ENCODE data around the gene ZNF436.
"Not testable (repeated sequence)": the region's sequence is repeated elsewhere in the genome, so short reads cannot be mapped to it uniquely, and the experiment has no call there.

The ZNF436 gene

GRCh38 chr1:23381233-23381885 is 11.7 kb upstream of the ZNF436 start:
- no peak overlapping the region for H2AK5ac ChIP-seq (ENCODE audit: low read length, severe bottlenecking)
- H2AFZ ChIP-seq (ENCODE audit: low read depth, low read length): no peak overlapping the region
- H3K9me3 ChIP-seq (ENCODE audit: control insufficient read depth, low read length): peaks cover 4% of the 10 kb centered on the region
- H2BK120ac ChIP-seq (ENCODE audit: low read depth, low read length): no peak overlapping the region
- no peak overlapping the region for H2BK15ac ChIP-seq (ENCODE audit: low read depth, poor library complexity, severe bottlenecking)
- no peak overlapping the region for H2BK5ac ChIP-seq (ENCODE audit: low read depth, low read length, poor library complexity, severe bottlenecking)
- H4K8ac ChIP-seq (ENCODE audit: low read length): no peak overlapping the region
- peaks cover 1% of the 10 kb centered on the region for H3K79me1 ChIP-seq (replicated peaks; ENCODE audit: low read length, poor library complexity, severe bottlenecking)
- 95% methylated on average over 5 of the region's 5 CpGs for WGBS
- no peak overlapping the region for H3K4ac ChIP-seq (ENCODE audit: low read depth in 1 of 2, low read length in 2 of 2)
- H3K18ac ChIP-seq (ENCODE audit: low read depth in 1 of 2, low read length in 2 of 2): no peak overlapping the region
- no peaks in the 10 kb centered on the region for H3K27me3 ChIP-seq (ENCODE audit: control insufficient read depth in 1 of 2, insufficient read depth in 1 of 2, low read length in 2 of 2)
- H3K4me3 ChIP-seq (ENCODE audit: insufficient read depth in 1 of 2, low read depth in 1 of 2, low read length in 2 of 2): no peak overlapping the region
- no peak overlapping the region for H3K9ac ChIP-seq (ENCODE audit: low read length)
- H3K36me3 ChIP-seq (ENCODE audit: control insufficient read depth in 1 of 2, insufficient read depth in 2 of 2, low read depth in 1 of 2, low read length in 2 of 2): peaks cover 6 to 36% of the 10 kb centered on the region in 2 experiments
- H3K23ac ChIP-seq (ENCODE audit: low read length in 2 of 2): no peak overlapping the region
- H4K91ac ChIP-seq (ENCODE audit: low read length): no peak overlapping the region
- H2BK12ac ChIP-seq (ENCODE audit: low read length in 2 of 2): no peak overlapping the region
- H3K4me1 ChIP-seq (ENCODE audit: control insufficient read depth, insufficient read depth, low read depth, low read length): peaks cover 18% of the 10 kb centered on the region
- no peak overlapping the region for H3K14ac ChIP-seq (ENCODE audit: low read length in 2 of 2)
- no peak for DNase-seq
- no peak overlapping the region for H3K4me2 ChIP-seq (ENCODE audit: low read length, poor library complexity, severe bottlenecking)
- no peak overlapping the region for H3K27ac ChIP-seq (ENCODE audit: low read length, poor library complexity, severe bottlenecking)

GRCh38 chr1:23380719-23381118 is 11.1 kb upstream of the ZNF436 start:
- Histone ChIP-seq H2AK5ac (ENCODE audit: low read length, severe bottlenecking) (no peak overlapping the region), H3K79me1 (replicated peaks; ENCODE audit: low read length, poor library complexity, severe bottlenecking) (peaks cover 1% of the 10 kb centered on the region)
- WGBS: 58% methylated on average over 4 of the region's 5 CpGs

GRCh38 chr1:23380236-23380635 is 10.6 kb upstream of the ZNF436 start:
- H2BK12ac ChIP-seq (ENCODE audit: low read length in 2 of 2); H3K14ac ChIP-seq (ENCODE audit: low read length in 2 of 2); H4K91ac ChIP-seq (ENCODE audit: low read length); H2BK120ac ChIP-seq (ENCODE audit: low read depth, low read length); H2AFZ ChIP-seq (ENCODE audit: low read depth, low read length); H3K4me2 ChIP-seq (ENCODE audit: low read length, poor library complexity, severe bottlenecking); H3K23ac ChIP-seq (ENCODE audit: low read length in 2 of 2); DNase-seq; H3K27ac ChIP-seq (ENCODE audit: low read length, poor library complexity, severe bottlenecking); H2AK5ac ChIP-seq (ENCODE audit: low read length, severe bottlenecking); H2BK5ac ChIP-seq (ENCODE audit: low read depth, low read length, poor library complexity, severe bottlenecking); H4K8ac ChIP-seq (ENCODE audit: low read length); H3K27me3 ChIP-seq (ENCODE audit: control insufficient read depth in 1 of 2, insufficient read depth in 1 of 2, low read length in 2 of 2); H3K9me3 ChIP-seq (ENCODE audit: control insufficient read depth, low read length); H3K4ac ChIP-seq (ENCODE audit: low read depth in 1 of 2, low read length in 2 of 2); H3K4me3 ChIP-seq (ENCODE audit: insufficient read depth in 1 of 2, low read depth in 1 of 2, low read length in 2 of 2); H2BK15ac ChIP-seq (ENCODE audit: low read depth, poor library complexity, severe bottlenecking); H3K79me1 ChIP-seq (replicated peaks; ENCODE audit: low read length, poor library complexity, severe bottlenecking): not testable (repeated sequence)
- H3K36me3 ChIP-seq (ENCODE audit: control insufficient read depth in 1 of 2, insufficient read depth in 2 of 2, low read depth in 1 of 2, low read length in 2 of 2): peaks cover 6 to 28% of the 10 kb centered on the region in 2 experiments
- peaks cover 18% of the 10 kb centered on the region for H3K4me1 ChIP-seq (ENCODE audit: control insufficient read depth, insufficient read depth, low read depth, low read length)
- peak overlapping the region in 1 of 2 experiments; percentile 1 for H3K18ac ChIP-seq (ENCODE audit: low read depth in 1 of 2, low read length in 2 of 2)
- 62% methylated on average over 2 of the region's 4 CpGs for WGBS
- peak overlapping the region; percentile 52 for H3K9ac ChIP-seq (ENCODE audit: low read length)

More at GRCh38 chr1:23380719-23381118, 11.1 kb upstream of the ZNF436 start:
- no peak overlapping the region for H2BK120ac ChIP-seq (ENCODE audit: low read depth, low read length)
- peak overlapping the region in 1 of 2 experiments; percentile 1 for H3K18ac ChIP-seq (ENCODE audit: low read depth in 1 of 2, low read length in 2 of 2)
- no peak overlapping the region for H3K14ac ChIP-seq (ENCODE audit: low read length in 2 of 2)
- no peak for DNase-seq
- H3K27ac ChIP-seq (ENCODE audit: low read length, poor library complexity, severe bottlenecking): no peak overlapping the region
- peaks cover 18% of the 10 kb centered on the region for H3K4me1 ChIP-seq (ENCODE audit: control insufficient read depth, insufficient read depth, low read depth, low read length)
- no peak overlapping the region for H4K8ac ChIP-seq (ENCODE audit: low read length)
- H3K4ac ChIP-seq (ENCODE audit: low read depth in 1 of 2, low read length in 2 of 2): no peak overlapping the region
- peaks cover 4% of the 10 kb centered on the region for H3K9me3 ChIP-seq (ENCODE audit: control insufficient read depth, low read length)
- H4K91ac ChIP-seq (ENCODE audit: low read length): no peak overlapping the region
- no peaks in the 10 kb centered on the region for H3K27me3 ChIP-seq (ENCODE audit: control insufficient read depth in 1 of 2, insufficient read depth in 1 of 2, low read length in 2 of 2)
- no peak overlapping the region for H3K4me3 ChIP-seq (ENCODE audit: insufficient read depth in 1 of 2, low read depth in 1 of 2, low read length in 2 of 2)
- no peak overlapping the region for H3K4me2 ChIP-seq (ENCODE audit: low read length, poor library complexity, severe bottlenecking)
- H2BK12ac ChIP-seq (ENCODE audit: low read length in 2 of 2): no peak overlapping the region
- no peak overlapping the region for H2BK15ac ChIP-seq (ENCODE audit: low read depth, poor library complexity, severe bottlenecking)
- H2BK5ac ChIP-seq (ENCODE audit: low read depth, low read length, poor library complexity, severe bottlenecking): no peak overlapping the region
- H3K9ac ChIP-seq (ENCODE audit: low read length): peak overlapping the region; percentile 52
- peaks cover 6 to 33% of the 10 kb centered on the region in 2 experiments for H3K36me3 ChIP-seq (ENCODE audit: control insufficient read depth in 1 of 2, insufficient read depth in 2 of 2, low read depth in 1 of 2, low read length in 2 of 2)
- no peak overlapping the region for H3K23ac ChIP-seq (ENCODE audit: low read length in 2 of 2)
- no peak overlapping the region for H2AFZ ChIP-seq (ENCODE audit: low read depth, low read length)

GRCh38 chr1:23376890-23377811 is 7.5 kb upstream of the ZNF436 start:
- peak overlapping the region; percentile 39 for H2BK120ac ChIP-seq (ENCODE audit: low read depth, low read length)
- peaks cover under 1 to 19% of the 10 kb centered on the region in 2 experiments for H3K36me3 ChIP-seq (ENCODE audit: control insufficient read depth in 1 of 2, insufficient read depth in 2 of 2, low read depth in 1 of 2, low read length in 2 of 2)
- H3K23ac ChIP-seq (ENCODE audit: low read length in 2 of 2): no peak overlapping the region
- peak overlapping the region; percentile 7 to 57 for H2BK12ac ChIP-seq (ENCODE audit: low read length in 2 of 2)
- no peaks in the 10 kb centered on the region for H3K27me3 ChIP-seq (ENCODE audit: control insufficient read depth in 1 of 2, insufficient read depth in 1 of 2, low read length in 2 of 2)
- H3K4me1 ChIP-seq (ENCODE audit: control insufficient read depth, insufficient read depth, low read depth, low read length): peaks cover 12% of the 10 kb centered on the region
- H2BK15ac ChIP-seq (ENCODE audit: low read depth, poor library complexity, severe bottlenecking): no peak overlapping the region
- H3K18ac ChIP-seq (ENCODE audit: low read depth in 1 of 2, low read length in 2 of 2): peak overlapping the region; percentile 56 to 63
- H3K9me3 ChIP-seq (ENCODE audit: control insufficient read depth, low read length): no peaks in the 10 kb centered on the region
- peak; percentile 92 for DNase-seq
- 42% methylated on average over 19 of the region's 19 CpGs for WGBS
- no peak overlapping the region for H3K4me2 ChIP-seq (ENCODE audit: low read length, poor library complexity, severe bottlenecking)
- H3K14ac ChIP-seq (ENCODE audit: low read length in 2 of 2): no peak overlapping the region
- peaks cover 11% of the 10 kb centered on the region for H3K79me1 ChIP-seq (replicated peaks; ENCODE audit: low read length, poor library complexity, severe bottlenecking)
- H3K4ac ChIP-seq (ENCODE audit: low read depth in 1 of 2, low read length in 2 of 2): peak overlapping the region in 1 of 2 experiments; percentile 21
- H3K27ac ChIP-seq (ENCODE audit: low read length, poor library complexity, severe bottlenecking): peak overlapping the region; percentile 76
- H2BK5ac ChIP-seq (ENCODE audit: low read depth, low read length, poor library complexity, severe bottlenecking): peak overlapping the region; percentile 75
- H4K91ac ChIP-seq (ENCODE audit: low read length): peak overlapping the region; percentile 8
- no peak overlapping the region for H3K4me3 ChIP-seq (ENCODE audit: insufficient read depth in 1 of 2, low read depth in 1 of 2, low read length in 2 of 2)
- H4K8ac ChIP-seq (ENCODE audit: low read length): peak overlapping the region; percentile 86
- peak overlapping the region; percentile 84 for H3K9ac ChIP-seq (ENCODE audit: low read length)
- H2AFZ ChIP-seq (ENCODE audit: low read depth, low read length): no peak overlapping the region
- no peak overlapping the region for H2AK5ac ChIP-seq (ENCODE audit: low read length, severe bottlenecking)
